Fibroblast of lung (primary cell): ENCODE measurements around the gene RBM8A. TPM values are rescaled to one million over a fixed set of nuclear protein-coding genes. Genes with fewer than 3 reads are reported as not detected.

Source experiments
- DNase-seq, 2 donors: peaks; one replicate each; pipeline versions ENCODE4 v3.0.0 to v3.0.0-alpha.2; 2010; ENCODE audit warnings: low read depth in 2 of 2
- H2AFZ ChIP-seq: 2 replicates; pipeline ENCODE4 v1.5.1; 2012; ENCODE audit warnings: low read length, control low read depth, inconsistent platforms
- H3K27ac ChIP-seq: 2 replicates; pipeline ENCODE4 v1.5.1; 2011; ENCODE audit warnings: low read length, control low read depth; ENCODE audit not compliant: insufficient read depth
- H3K27me3 ChIP-seq: 2 replicates; pipeline ENCODE4 v1.5.1; 2011; ENCODE audit warnings: mild to moderate bottlenecking, low read length; ENCODE audit not compliant: control insufficient read depth, insufficient read depth
- H3K36me3 ChIP-seq: 2 replicates; pipeline ENCODE4 v1.5.1; 2011; ENCODE audit warnings: low read length; ENCODE audit not compliant: control insufficient read depth, insufficient read depth
- H3K4me1 ChIP-seq: 2 replicates; pipeline ENCODE4 v1.5.1; 2011; ENCODE audit warnings: low read length; ENCODE audit not compliant: control insufficient read depth, insufficient read depth; ENCODE audit errors: extremely low read depth
- H3K4me2 ChIP-seq: 2 replicates; pipeline ENCODE4 v1.5.1; 2011; ENCODE audit warnings: low read length, control low read depth; ENCODE audit not compliant: insufficient read depth; ENCODE audit errors: extremely low read depth
- H3K4me3 ChIP-seq, 4 experiments: fragments of 200-600 bp in 1 of 4; sonication (generic) in 1 of 4; replicated peaks in 1 of 4; 2 replicates each; pipeline ENCODE4 v1.5.1; 2011 to 2016; ENCODE audit warnings: low read length in 4 of 4, low read depth in 3 of 4, mild to moderate bottlenecking in 3 of 4, control low read depth in 2 of 4, inconsistent platforms in 1 of 4, mixed read lengths in 1 of 4; ENCODE audit not compliant: insufficient read depth in 1 of 4; ENCODE audit errors: control extremely low read depth in 1 of 4
- H3K79me2 ChIP-seq: 2 replicates; pipeline ENCODE4 v1.5.1; 2012; ENCODE audit warnings: mild to moderate bottlenecking, low read length, inconsistent platforms; ENCODE audit not compliant: control insufficient read depth, insufficient read depth
- H3K9ac ChIP-seq: 2 replicates; pipeline ENCODE4 v1.5.1; 2011; ENCODE audit warnings: mild to moderate bottlenecking, low read length, control low read depth; ENCODE audit not compliant: insufficient read depth
- H3K9me3 ChIP-seq: 2 replicates; pipeline ENCODE4 v1.5.1; 2012; ENCODE audit warnings: low read depth, low read length; ENCODE audit not compliant: control insufficient read depth, insufficient read depth
- H4K20me1 ChIP-seq: 2 replicates; pipeline ENCODE4 v1.5.1; 2011; ENCODE audit warnings: low read length; ENCODE audit not compliant: control insufficient read depth, insufficient read depth; ENCODE audit errors: extremely low read depth
- EZH2 ChIP-seq: IDR thresholded peaks from 2 replicates; pipeline ENCODE4 v1.5.1; 2012; ENCODE audit warnings: low read length, control low read depth, mild to moderate bottlenecking; ENCODE audit errors: missing control alignments
- polyA plus RNA-seq, 2 donors: library from polyadenylated mRNA; depleted of rRNA in 1 of 2; stranded (reverse) in 1 of 2; unstranded in 1 of 2; fragments of >200 nt; gene quantifications; 2 replicates each; pipeline ENCODE4 v1.2.1, GENCODE V29; 2011 to 2012; ENCODE audit warnings: missing spikeins in 1 of 2
- total RNA-seq: library from RNA; depleted of rRNA; stranded (reverse); fragments of >200 nt; gene quantifications from 2 replicates; pipeline ENCODE4 v1.2.1, GENCODE V29; 2014
- TF ChIP-seq, protein P1 (sequence below), 2 donors: IDR thresholded peaks in 1 of 2; conservative IDR thresholded peaks in 1 of 2; 1 replicate in 1 of 2; 2 replicates in 1 of 2; pipeline ENCODE4 v1.5.1; 2011 to 2012; ENCODE audit warnings: low read length in 2 of 2, control low read depth in 1 of 2, inconsistent platforms in 1 of 2, low read depth in 1 of 2, mild to moderate bottlenecking in 1 of 2

RBM8A gene
- total and polyA plus RNA-seq, 2 donors (not counting 1 experiment from before 2014, with no cell fraction given): 56.6 to 137 TPM

DNA sequence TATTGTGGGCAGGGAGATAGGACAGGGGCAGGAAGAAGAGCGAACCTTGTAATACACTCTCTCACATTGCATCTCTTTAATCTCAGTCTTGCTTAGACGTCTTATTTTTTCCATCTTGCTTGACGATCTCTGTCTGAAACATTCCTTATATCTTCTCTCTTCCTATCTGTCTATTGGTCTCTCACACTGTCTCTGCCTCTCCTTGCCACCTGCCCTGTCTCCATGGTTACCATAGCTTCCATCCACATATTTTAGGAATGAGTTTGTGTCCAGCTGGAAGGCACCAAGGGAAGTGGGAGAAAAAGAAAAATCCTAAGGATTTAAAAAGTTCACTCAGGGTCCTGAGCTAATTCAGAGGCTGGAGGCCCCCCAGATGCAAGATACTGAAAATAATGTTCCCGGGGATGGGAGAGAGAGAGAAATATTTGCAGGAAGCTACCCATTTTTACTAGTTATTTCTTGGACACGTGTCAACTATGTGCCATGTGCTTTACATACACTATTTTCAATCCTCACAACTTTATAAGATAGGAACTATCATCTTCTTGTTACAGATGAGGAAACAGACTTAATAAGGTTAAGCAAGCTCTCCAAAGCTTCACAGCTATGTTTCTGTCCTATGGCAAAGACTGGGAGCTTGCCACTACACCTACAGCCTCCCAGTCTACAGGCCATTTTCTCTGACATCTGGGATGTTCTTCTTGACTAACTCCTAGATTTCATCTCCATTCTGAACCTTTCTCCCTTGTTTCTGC lies 36.2 kb upstream of the RBM8A start:
- peak overlapping the region; percentile 87 for H3K27ac ChIP-seq
- no peak for TF ChIP-seq EZH2
- TF ChIP-seq, protein P1, sequence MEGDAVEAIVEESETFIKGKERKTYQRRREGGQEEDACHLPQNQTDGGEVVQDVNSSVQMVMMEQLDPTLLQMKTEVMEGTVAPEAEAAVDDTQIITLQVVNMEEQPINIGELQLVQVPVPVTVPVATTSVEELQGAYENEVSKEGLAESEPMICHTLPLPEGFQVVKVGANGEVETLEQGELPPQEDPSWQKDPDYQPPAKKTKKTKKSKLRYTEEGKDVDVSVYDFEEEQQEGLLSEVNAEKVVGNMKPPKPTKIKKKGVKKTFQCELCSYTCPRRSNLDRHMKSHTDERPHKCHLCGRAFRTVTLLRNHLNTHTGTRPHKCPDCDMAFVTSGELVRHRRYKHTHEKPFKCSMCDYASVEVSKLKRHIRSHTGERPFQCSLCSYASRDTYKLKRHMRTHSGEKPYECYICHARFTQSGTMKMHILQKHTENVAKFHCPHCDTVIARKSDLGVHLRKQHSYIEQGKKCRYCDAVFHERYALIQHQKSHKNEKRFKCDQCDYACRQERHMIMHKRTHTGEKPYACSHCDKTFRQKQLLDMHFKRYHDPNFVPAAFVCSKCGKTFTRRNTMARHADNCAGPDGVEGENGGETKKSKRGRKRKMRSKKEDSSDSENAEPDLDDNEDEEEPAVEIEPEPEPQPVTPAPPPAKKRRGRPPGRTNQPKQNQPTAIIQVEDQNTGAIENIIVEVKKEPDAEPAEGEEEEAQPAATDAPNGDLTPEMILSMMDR (conservative IDR thresholded peaks at IDR 0.05 in 1 of 2, IDR thresholded peaks at IDR 0.05 in 1 of 2; ENCODE audit: low read depth in 1 of 2, low read length in 2 of 2): no peak
- peak overlapping the region; percentile 89 for H2AFZ ChIP-seq
- no peaks in the 10 kb centered on the region for H4K20me1 ChIP-seq
- H3K79me2 ChIP-seq: peaks cover 2% of the 10 kb centered on the region
- H3K27me3 ChIP-seq: no peaks in the 10 kb centered on the region
- peaks cover 1% of the 10 kb centered on the region for H3K36me3 ChIP-seq
- H3K9ac ChIP-seq: peak overlapping the region; percentile 36
- H3K9me3 ChIP-seq: no peaks in the 10 kb centered on the region
- H3K4me2 ChIP-seq: peak overlapping the region; percentile 82
- H3K4me3 ChIP-seq: peak overlapping the region; percentile 65 to 92 (median 74)
- peaks cover 29% of the 10 kb centered on the region for H3K4me1 ChIP-seq
- peak in 1 of 2 donors; percentile 80 for DNase-seq

DNA sequence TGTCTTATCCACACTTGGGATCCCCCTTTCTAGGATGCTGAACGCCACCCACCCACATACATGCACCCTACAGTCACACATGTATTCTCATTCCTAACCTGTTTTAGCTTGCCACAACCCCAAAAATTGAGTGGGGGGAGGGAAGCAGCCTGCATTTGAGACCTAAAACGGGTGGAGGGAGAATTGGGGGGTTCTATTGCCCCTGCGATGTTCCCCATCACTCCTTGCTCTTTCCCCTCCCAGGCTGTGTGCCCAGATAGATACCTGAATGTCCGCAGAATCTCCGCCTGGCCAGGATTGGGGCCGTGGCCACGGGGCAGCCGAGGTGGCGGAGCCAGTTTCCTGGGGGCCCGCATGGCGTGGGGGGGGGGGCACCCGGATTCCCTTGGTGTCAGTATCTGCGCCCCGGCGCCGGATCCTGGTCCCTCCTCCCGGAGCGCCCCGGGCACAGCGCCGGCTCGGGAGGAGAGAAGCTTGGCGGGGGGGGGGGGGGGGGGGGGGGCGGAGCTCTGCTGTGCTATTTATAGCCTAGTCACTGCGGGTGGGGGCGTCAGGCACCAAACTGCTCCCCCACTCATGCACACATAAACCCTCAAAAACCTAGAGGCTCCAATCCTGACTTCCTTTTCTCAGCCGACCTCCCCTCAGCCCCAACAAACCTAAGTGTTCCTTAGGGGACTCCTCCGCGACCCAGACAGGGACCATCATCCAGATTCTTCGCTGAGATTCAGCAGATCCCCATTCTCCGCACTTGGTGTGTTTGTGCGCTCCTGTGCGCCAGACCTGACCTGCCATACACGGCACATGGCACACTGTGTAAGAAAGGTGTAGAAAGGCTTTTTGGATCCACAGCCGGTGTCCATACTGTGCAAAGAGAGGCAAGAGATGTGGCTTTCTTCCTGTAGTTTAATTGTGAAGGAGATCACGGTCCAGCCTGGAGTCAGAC lies 35.1 kb upstream of the RBM8A start:
- peaks cover 31% of the 10 kb centered on the region for H3K4me1 ChIP-seq
- no peaks in the 10 kb centered on the region for H3K27me3 ChIP-seq
- H3K79me2 ChIP-seq: peaks cover 2% of the 10 kb centered on the region
- no peaks in the 10 kb centered on the region for H4K20me1 ChIP-seq
- H3K4me3 ChIP-seq: peak overlapping the region; percentile 58 to 68 (median 64)
- peak overlapping the region; percentile 89 for H2AFZ ChIP-seq
- peak overlapping the region; percentile 36 for H3K9ac ChIP-seq
- H3K36me3 ChIP-seq: peaks cover 1% of the 10 kb centered on the region
- TF ChIP-seq, protein P1 (conservative IDR thresholded peaks at IDR 0.05 in 1 of 2, IDR thresholded peaks at IDR 0.05 in 1 of 2; ENCODE audit: low read depth in 1 of 2, low read length in 2 of 2): no peak
- TF ChIP-seq EZH2: no peak
- DNase-seq: no peak
- H3K4me2 ChIP-seq: peak overlapping the region; percentile 87
- H3K9me3 ChIP-seq: no peaks in the 10 kb centered on the region
- H3K27ac ChIP-seq: peak overlapping the region; percentile 87
